ENCODE results near the gene MKNK2. TPM values are rescaled to one million over a fixed set of nuclear protein-coding genes. Genes with fewer than 3 reads are reported as not detected.
"Not testable (repeated sequence)": the region's sequence is repeated elsewhere in the genome, so short reads cannot be mapped to it uniquely, and the experiment has no call there.

The MKNK2 gene
- total RNA-seq, 4 donors from 2014 or later = 126 to 265 (median 152) TPM

GRCh38 chr19:2097886-2098327 lies 46.9 kb upstream of the MKNK2 start:
- Histone ChIP-seq H3K4me3 (peak overlapping the region in 1 of 4 donors; percentile 66), H3K36me3 (peaks cover 0 to 48% (median 6%) of the 10 kb centered on the region in 3 donors), H3K27me3 (no peaks in the 10 kb centered on the region), H3K4me1 (peaks cover 0 to 57% (median 26%) of the 10 kb centered on the region in 4 donors), H3K9me3 (no peaks in the 10 kb centered on the region), H3K27ac (peak overlapping the region in 3 of 4 donors; percentile 76 to 98 (median 82))
- 74 to 83% methylated on average over 23 of the region's 23 CpGs for WGBS, 2 donors
- DNase-seq (ENCODE audit: low spot score in 2 of 2) = no peak
- TF ChIP-seq EP300 (IDR thresholded peaks at IDR 0.05) = no peak
- no peak for TF ChIP-seq CTCF (IDR thresholded peaks at IDR 0.05)
- TF ChIP-seq POLR2A (IDR thresholded peaks at IDR 0.05) = no peak

DNA sequence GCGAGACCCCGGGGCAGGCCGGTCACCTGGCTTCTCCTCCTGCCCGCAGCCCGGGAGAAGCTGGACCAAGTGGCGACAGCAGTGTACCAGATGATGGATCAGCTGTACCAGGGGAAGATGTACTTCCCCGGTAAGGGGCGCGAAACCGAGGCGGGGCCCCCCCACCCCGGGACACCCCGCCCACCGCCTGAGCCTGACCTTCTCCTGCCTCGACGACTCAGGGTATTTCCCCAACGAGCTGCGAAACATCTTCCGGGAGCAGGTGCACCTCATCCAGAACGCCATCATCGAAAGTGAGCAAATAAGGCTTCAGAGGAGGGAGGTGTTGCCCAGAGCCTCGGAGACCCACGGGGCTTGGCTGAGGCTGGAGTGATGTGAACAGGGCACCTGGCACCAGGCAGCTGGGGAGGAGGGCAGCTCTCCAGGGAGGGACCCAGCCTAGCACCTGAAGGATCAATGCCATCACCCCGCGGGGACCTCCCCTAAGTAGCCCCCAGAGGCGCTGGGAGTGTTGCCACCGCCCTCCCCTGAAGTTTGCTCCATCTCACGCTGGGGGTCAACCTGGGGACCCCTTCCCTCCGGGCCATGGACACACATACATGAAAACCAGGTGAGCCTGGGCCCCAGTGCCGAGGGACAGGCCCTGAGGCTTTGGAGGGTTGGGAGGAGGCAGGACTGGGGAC lies 46.3 kb upstream of the MKNK2 start:
- peak overlapping the region; percentile 65 to 98 (median 79) for H3K27ac ChIP-seq
- peaks cover 0 to 61% (median 28%) of the 10 kb centered on the region in 4 donors for H3K4me1 ChIP-seq
- whole genome bisulfite sequencing, 2 donors = 24 to 54% methylated on average over 10 to 26 of the region's 30 CpGs
- no peak for TF ChIP-seq EP300 (IDR thresholded peaks at IDR 0.05)
- TF ChIP-seq CTCF (IDR thresholded peaks at IDR 0.05) = peak in 1 of 5 experiments; percentile 8
- no peak for TF ChIP-seq POLR2A (IDR thresholded peaks at IDR 0.05)
- DNase-seq (ENCODE audit: low spot score in 2 of 2) = no peak
- no peaks in the 10 kb centered on the region for H3K27me3 ChIP-seq
- H3K4me3 ChIP-seq = peak overlapping the region; percentile 34 to 66 (median 50)
- H3K36me3 ChIP-seq = peaks cover 0 to 46% (median 6%) of the 10 kb centered on the region in 3 donors
- no peaks in the 10 kb centered on the region for H3K9me3 ChIP-seq

GRCh38 chr19:2096480-2097202 lies 45.6 kb upstream of the MKNK2 start, which contains the start of gene IZUMO4:
IZUMO4 (plus strand) TSS chr19:2096915; CDS start chr19:2096946, 31 bp downstream.
- peak within 1 kb of the TSS; percentile 66 to 93 (median 72) for H3K4me3 ChIP-seq
- 1% methylated on average over 36 of the region's 70 CpGs; no CpG with 5 or more reads in 1 of the 2 donors for WGBS, 2 donors
- H3K27me3 ChIP-seq = no peaks in the 10 kb centered on the region
- peaks cover 0 to 39% (median 4%) of the 10 kb centered on the region in 3 donors for H3K36me3 ChIP-seq
- DNase-seq (ENCODE audit: low spot score in 2 of 2) = peak; percentile 98
- H3K27ac ChIP-seq = peak within 1 kb of the TSS; percentile 90 to 98 (median 92)
- peaks cover 0 to 68% (median 32%) of the 10 kb centered on the region in 4 donors for H3K4me1 ChIP-seq
- no peaks in the 10 kb centered on the region for H3K9me3 ChIP-seq
- TF ChIP-seq CTCF (IDR thresholded peaks at IDR 0.05) = peak; percentile 46 to 72 (median 52)
- TF ChIP-seq POLR2A (IDR thresholded peaks at IDR 0.05) = peak; percentile 41 to 77
- peak in 1 of 2 donors; percentile 75 for TF ChIP-seq EP300 (IDR thresholded peaks at IDR 0.05)

DNA sequence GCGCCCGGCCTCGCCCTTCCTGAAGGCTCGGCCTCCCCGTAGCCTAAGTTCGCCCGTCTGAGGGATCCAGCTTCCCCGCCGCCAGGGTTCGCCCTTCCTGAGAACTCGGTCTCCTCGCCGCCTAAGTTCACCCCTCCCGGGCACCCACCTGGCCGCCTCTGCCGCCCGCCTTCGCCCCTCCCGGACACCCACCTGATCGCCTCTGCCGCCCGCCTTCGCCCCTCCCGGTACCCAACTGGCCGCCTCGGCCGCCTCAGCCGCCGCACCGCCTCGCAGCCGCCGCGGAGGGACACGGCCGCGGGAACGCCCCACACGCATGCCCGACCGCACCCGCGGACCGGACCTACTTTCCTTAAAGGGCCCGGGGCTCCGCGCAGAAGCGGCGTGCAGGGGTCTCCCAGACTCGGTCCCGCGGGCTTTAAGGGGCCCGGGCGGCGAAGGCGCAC lies 45.0 kb upstream of the MKNK2 start, which contains the start of gene MOB3A:
Gene MOB3A (minus strand): TSS at position 293 of the 446 bp plus-strand sequence. CDS start 17,766 bp downstream, outside the sequence.
- WGBS, 2 donors = 1% methylated on average over 16 to 51 of the region's 56 CpGs
- Histone ChIP-seq H3K4me1 (peaks cover 0 to 74% (median 38%) of the 10 kb centered on the region in 4 donors), H3K36me3 (peaks cover 0 to 33% (median 0%) of the 10 kb centered on the region in 3 donors), H3K4me3 (peak within 1 kb of the TSS; percentile 66 to 93 (median 72)), H3K27me3 (no peaks in the 10 kb centered on the region), H3K9me3 (no peaks in the 10 kb centered on the region), H3K27ac (peak within 1 kb of the TSS; percentile 90 to 98 (median 92))
- TF ChIP-seq CTCF (IDR thresholded peaks at IDR 0.05) = peak; percentile 46 to 95 (median 69)
- TF ChIP-seq POLR2A (IDR thresholded peaks at IDR 0.05) = peak; percentile 72 to 88
- peak; percentile 41 to 84 for TF ChIP-seq EP300 (IDR thresholded peaks at IDR 0.05)
- peak; percentile 73 to 79 for DNase-seq (ENCODE audit: low spot score in 2 of 2)

DNA sequence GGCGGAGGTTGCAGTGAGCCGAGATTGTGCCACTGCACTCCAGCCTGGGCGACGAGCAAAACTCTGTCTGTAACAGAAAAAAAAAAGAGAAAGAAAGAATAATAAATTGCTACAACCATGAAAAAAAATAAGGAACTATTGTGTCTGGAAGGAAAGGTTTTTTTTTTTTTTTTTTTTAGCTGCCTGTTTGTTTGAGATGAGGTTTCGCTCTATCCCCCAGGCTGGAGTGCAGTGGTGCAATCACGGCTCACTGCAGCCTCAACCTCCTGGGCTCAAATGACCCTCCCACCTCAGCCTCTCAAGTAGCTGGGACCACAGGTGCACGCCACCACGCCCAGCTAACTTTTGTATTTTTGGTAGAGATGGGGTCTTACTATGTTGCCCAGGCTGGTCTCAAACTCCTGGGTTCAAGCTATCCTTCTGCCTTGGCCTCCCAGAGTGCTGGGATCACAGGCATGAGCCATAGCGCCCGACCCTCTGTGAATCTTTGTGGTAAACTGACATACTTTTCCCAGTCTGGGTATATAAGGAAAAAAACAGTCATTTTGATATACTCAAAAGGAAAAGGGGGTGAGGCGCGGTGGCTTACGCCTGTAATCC lies 41.0 kb upstream of the MKNK2 start:
- Histone ChIP-seq H3K36me3 (peaks cover 0 to 24% (median 0%) of the 10 kb centered on the region in 3 donors), H3K4me1 (peaks cover 0 to 84% (median 61%) of the 10 kb centered on the region in 4 donors), H3K27ac (peak overlapping the region in 3 of 4 donors; percentile 71 to 98 (median 90))
- H3K27me3 ChIP-seq; H3K9me3 ChIP-seq; DNase-seq (ENCODE audit: low spot score in 2 of 2); H3K4me3 ChIP-seq: not testable (repeated sequence)
- WGBS, 2 donors = 87 to 90% methylated on average over 13 of the region's 13 CpGs
